Retinal pigment epithelial cell (primary cell): Measurements from ENCODE around the gene REX1BD.

Experiments
- DNase-seq: peaks from one replicate; pipeline ENCODE4 v3.0.0-alpha.2; 2010; ENCODE audit warnings: low read depth
- H3K4me3 ChIP-seq: 2 replicates; pipeline ENCODE4 v1.5.1; 2011; ENCODE audit warnings: mild to moderate bottlenecking, low read length, control low read depth, moderate library complexity
- TF ChIP-seq, protein P1 (sequence below): conservative IDR thresholded peaks from 2 replicates; pipeline ENCODE4 v1.5.1; 2011; ENCODE audit warnings: low read depth, low read length, control low read depth, inconsistent platforms

The REX1BD gene

GRCh38 chr19:18633321-18633720 lies 44.7 kb downstream of the REX1BD start:
- H3K4me3 ChIP-seq, result no peak overlapping the region
- TF ChIP-seq, protein P1, sequence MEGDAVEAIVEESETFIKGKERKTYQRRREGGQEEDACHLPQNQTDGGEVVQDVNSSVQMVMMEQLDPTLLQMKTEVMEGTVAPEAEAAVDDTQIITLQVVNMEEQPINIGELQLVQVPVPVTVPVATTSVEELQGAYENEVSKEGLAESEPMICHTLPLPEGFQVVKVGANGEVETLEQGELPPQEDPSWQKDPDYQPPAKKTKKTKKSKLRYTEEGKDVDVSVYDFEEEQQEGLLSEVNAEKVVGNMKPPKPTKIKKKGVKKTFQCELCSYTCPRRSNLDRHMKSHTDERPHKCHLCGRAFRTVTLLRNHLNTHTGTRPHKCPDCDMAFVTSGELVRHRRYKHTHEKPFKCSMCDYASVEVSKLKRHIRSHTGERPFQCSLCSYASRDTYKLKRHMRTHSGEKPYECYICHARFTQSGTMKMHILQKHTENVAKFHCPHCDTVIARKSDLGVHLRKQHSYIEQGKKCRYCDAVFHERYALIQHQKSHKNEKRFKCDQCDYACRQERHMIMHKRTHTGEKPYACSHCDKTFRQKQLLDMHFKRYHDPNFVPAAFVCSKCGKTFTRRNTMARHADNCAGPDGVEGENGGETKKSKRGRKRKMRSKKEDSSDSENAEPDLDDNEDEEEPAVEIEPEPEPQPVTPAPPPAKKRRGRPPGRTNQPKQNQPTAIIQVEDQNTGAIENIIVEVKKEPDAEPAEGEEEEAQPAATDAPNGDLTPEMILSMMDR, result no peak
- DNase-seq, result no peak

DNA sequence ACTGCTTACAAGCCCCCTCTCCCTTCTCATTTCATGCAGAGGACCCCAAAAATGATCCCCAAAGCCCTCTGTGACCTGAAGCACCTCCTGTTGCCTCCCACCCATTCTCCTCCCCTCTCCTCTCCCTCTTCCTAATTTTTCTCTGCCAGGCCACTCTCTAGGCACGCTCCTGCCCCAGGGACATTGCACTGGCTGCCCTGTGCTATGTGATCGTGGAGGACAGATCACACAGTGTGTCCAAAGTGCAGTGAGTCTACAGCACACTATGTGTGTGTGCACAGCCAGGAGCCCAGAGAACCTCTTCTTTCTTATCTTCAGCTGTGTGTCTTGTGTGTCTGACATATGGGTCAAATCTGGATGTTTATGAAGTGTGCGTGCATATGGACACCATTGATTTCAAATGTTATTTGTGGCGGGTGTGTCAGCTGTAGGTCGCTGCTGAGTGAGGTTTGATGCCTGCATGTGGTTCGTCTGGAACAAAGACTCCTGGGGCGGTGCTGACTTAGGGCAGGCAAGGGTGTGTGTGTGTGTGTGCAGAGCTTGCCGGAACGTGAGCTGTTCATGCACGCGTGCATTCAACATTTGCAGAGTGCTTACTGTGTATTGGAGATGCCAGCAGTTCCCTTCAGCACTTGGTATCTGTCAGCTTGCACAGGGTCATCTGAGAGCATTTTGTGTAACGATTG lies 46.2 kb downstream of the REX1BD start:
- TF ChIP-seq, protein P1, result no peak
- DNase-seq, result no peak
- H3K4me3 ChIP-seq, result no peak overlapping the region

GRCh38 chr19:18635831-18636182 lies 47.2 kb downstream of the REX1BD start:
- TF ChIP-seq, protein P1, result no peak
- H3K4me3 ChIP-seq, result no peak overlapping the region
- no peak for DNase-seq

- peak overlapping the region; percentile 78 for H3K4me3 ChIP-seq
- TF ChIP-seq, protein P1, result no peak
- peak; percentile 87 for DNase-seq
Measured at GRCh38 chr19:18636183-18636968, 47.8 kb downstream of the REX1BD start.

DNA sequence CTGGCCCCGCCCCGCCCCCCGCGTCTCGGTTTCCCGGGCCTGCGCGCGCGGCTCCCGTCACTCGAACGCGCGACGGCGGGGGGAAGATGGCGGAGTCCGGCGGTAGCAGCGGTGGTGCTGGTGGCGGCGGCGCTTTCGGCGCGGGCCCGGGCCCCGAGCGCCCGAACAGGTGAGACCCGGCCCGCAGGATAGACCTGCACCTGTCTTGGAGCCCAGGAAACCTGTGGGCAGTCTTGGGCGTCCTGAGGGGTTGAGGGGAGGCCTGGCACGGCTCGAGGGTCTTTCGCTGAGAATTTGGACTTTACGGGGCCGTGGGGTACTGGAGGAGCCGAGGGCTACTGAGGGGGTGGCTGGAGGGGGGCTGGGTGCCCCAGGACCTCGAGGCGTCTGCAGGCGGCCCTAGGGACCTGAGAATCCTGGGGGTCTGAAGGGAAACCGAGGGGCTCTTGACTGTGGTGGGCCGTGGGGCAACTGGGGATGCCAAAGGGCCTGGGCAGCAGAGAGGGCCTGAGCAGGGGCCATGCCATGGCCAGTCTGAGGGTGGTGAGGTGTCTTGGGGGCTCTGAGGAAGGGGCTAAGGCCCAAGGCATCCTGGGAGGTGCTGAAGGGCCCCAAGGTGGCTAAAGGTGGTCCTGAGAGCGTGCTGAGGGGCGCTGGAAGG lies 48.5 kb downstream of the REX1BD start, which contains the start of gene KLHL26:
TSS of gene KLHL26 (plus strand) at position 60 of the 661 bp plus-strand sequence. CDS start at position 87, 27 bp downstream.
- TF ChIP-seq, protein P1, result no peak
- no peak for DNase-seq
- peak within 1 kb of the TSS; percentile 78 for H3K4me3 ChIP-seq

DNA sequence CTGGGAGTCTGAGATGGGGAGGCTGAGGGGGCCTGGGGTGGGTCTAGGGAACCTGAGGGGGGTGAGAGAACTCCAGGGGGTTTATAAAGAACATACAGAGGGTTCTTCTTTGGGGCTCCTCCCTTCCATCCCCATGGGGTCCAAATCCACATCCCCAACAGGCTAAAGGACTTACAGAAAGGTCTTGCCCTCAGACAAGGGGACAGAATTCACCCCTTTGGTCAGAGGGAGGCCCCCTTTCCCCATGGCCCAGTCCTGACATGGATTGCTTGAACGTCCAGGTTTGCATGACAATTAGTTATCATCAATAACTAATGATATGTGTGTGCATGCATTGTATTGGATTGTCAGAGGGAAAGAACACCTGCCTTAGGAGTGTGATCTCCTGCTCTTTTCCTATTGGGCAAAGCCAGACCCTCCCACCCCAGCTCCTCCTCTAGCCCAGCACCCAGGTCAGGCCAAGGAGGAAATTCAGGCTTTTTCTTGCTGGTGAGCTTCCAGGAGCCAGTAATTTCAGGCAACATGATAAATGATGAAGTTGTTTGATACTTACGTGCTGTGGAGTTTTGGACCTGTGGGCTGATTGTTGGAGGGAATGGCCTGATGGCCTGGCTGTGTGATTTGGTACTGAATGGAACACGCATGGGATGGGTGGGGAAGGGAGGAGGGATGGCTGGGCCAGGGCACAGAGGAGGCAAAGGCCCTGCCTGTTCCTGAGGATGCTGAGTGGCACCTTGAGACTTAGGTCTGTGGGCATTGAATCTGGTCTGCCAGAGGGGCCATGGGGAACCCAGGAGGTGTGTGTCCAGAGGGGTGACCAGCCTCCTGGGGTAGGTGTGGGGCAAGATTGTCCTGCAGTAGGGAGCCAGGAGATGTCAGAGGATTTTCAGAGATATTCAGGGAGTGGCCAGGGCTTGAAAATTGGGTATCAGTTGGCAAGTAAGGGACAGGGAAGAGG lies 49.4 kb downstream of the REX1BD start:
- peak overlapping the region; percentile 78 for H3K4me3 ChIP-seq
- TF ChIP-seq, protein P1, result no peak
- no peak for DNase-seq
